GM19455 (cell line): ENCODE data around the gene TBC1D17.

ENCODE experiments used
- ATAC-seq: cut with Tn5 transposase; IDR thresholded peaks from one replicate; pipeline ENCODE4 v1.9.1; 2021; ENCODE audit not compliant: unreplicated experiment

TBC1D17 gene

DNA sequence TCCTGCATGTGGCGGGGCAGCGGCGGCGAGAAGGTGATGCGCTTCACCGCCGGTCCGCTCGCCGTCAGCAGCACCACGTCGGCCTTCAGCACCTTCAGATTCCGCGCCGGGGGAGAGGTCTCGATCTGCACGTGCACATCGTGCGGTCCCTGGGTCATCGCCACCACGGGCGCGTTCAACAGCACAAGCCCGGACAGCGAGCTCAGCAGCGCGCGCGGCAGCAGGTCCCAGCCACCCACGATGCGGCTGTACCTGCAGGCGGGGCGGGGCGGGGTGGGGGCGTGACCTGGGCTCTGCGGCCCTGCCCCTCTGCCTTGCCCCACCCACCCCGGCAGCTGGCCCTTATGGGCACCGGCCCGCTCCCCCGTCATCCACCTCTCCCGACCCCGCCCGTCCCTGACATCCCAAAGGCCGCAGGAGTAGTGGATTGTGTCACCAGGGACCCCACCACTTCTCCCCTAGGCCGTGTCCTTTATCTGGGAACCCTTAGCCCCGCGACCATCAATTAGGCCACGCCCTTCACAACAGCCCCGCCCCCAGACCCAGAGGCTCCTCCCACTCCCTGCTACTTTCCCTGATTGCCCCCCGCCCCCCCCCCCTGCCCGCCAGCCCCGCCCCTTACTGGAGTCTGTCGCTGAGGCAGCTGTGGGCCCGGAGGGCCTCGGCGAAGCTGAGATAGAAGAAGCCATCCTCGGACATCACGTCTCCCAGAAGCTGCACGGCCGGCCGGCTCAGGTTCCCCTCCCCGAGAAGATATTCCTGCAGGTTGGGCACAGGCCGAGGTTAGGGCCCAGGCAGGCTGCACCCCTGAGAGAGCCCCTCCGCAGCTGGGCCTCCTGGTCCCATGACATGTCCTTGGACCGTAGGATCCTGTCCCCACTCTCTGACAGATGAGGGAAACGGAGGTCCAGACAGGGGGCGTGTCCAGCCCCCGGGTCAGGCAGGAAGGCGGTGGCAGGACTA lies 13.1 kb downstream of the TBC1D17 start:
- no peak for ATAC-seq

DNA sequence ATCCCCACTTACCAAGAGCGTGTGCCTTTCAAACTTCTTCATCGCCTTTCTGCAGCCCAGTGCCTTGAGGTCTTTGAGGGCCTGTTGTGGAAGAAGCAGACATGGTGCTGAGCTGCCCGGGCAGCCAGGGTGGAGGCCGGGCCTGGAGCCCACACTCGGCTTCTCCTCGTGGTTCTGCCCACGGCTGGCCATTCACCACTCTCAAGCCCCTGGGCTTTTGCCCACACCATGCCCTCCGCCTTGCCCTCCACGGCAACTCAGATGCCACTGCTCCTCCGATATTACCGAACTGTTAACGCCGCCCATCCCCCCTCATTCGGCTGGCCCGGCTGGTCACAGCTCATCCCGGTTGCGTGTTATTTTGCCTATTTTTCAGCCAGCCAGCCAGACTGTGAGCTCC lies 13.9 kb downstream of the TBC1D17 start:
- no peak for ATAC-seq

DNA sequence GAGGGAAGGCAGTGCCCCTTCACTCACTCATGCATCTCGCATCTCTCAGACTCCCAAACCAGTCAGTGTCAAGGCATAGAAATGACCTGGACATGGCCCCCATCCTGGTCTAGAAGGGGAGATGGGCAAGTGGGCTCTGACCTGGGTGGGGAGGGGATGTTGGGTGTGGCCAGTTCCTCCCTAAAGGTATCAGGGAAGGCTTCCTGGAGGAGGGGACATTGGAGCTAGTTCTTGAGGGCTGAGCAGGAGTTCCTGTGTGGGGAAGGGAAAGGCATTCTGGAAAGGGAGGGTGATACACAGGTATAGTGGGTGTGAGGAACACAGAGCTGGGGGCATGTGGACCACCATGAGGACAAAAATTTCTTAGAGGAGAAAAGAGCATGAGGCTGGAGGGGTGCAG lies 15.2 kb downstream of the TBC1D17 start:
- ATAC-seq = no peak

DNA sequence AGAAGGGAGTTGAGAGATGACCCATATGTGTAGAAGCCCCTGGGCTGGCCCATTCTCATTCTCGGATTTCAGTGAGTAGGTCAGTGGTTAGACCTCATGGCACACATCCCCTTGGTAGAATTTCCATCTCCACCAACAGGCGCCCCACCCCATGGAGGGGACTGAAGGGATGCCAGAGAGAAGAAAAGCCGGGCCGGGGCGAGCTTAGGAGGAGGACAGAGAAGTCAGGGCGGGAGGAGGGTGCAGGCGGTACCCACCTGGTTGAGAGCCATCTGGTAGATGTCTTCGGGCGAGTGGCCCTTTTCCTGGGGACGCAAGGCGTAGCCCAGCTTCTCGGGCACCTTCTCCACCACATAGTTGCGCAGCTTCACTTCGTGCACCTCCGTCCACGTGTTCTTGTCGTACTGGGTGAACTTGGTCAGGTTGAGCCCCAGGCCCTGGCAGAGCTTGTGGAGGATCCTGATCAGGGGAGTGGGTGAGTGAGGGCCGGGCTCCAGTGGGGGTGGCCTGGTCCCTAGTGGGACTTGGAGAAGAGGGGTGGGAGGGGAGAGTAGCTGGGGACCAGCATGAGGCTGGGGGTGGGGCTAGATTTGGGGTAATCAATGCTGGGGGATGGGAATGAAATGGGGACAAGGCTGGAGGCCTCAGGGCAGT lies 16.6 kb downstream of the TBC1D17 start:
- ATAC-seq = no peak

DNA sequence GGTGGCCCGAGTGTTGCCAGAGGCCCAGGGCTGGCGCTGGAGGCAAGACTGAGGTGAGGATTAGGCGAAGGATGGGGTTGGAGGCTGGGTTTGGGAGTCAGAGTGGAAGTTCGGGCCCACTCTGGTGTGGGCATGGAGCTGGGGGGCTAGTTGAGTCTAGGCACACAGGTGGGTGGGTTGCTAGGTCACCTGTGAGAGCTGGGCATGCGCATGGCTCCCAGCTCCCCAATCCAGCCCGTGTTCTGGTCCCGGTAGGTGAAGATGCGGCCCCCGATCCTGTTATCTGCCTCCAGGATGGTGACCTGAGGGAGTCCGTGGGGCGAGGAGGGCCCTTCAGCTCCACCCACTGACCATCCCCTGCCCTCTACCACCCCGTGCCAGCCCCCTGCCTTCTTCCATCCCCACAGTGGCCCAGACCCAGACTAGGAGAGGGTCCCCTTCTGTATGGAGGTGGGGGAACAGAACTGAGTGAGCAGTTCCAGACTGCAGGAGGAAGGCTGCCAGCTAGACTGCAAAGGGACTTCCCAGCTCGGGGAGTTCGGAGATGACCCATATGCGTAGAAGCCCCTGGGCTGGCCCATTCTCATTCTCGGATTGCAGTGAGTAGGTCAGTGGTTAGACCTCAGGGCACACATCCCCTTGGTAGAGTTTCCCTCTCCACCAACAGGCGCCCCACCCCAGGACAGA lies 17.5 kb downstream of the TBC1D17 start:
- no peak for ATAC-seq

DNA sequence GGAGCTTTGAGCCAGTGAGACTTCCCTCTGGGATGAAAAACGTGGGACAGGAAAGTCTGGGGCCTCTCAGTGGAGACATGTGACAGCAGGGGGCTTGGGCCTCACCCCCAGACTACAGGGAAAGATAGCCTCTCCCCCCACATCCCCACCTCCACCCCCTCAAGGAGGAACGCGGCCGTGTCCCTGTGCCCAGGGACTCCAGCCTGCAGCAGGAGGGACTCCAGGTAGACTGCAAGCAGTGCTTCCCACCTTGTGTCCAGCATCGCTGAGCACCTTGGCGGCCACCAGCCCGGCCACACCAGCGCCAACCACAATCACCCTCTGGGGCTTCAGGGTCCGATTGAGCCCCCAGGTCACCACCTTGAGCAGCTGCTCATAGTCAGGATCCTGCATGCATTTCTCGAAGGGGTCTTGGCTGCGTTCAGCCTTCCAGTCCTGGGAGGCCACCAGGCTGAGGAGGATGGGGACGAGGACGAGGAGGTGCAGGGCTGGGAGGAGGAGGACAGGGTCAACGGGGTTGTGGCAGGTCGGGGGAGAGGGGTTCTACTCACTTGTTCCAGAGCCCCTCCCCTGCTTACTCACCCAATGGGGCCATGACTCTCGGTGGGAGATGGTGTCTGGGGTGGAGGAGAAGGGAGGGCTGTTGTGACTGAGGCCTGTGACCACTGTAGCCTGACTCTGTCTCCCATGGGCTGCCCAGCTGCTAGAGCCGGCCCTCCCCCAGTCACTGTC lies 18.2 kb downstream of the TBC1D17 start:
- ATAC-seq = no peak

DNA sequence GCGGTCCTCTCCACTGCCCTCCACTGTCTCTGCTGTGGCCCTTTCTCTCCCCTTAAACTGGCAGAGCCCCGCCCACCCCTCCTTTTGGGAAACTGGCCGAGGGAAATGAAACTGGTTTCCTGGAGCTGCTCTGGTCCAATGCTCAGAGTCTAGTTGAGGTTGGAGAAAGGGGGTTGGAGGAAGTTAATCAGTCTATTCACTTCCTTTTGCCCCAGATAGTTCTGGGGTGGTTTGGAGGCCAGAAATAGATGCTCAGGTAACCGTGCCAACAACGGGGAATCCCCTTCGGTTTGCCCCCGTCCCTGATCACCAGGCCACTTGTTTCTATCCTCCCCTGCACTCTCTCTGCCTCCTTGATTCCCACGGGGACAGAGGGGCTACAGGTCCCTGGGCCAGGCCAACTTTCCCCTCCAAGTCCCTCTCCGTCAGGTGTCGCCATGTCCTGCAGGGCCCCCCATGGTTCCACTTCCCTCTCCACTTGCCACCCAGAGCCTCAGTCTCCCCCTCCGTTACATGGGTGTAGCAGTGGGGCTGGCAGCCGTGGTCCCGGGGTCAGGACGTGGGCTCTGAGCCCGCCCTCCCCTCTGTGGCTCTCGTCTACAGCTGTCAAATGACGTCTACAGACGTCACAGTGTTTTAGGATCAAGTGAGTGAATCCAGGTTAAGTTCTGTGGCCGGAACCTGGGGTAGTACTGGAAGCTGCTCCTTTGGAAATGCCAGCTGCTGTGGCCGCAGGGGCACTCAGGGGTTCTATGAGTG lies 19.5 kb downstream of the TBC1D17 start, which contains the start of gene IL4I1:
TSS of gene IL4I1 (minus strand) at position 25 of the 759 bp plus-strand sequence. CDS start 727 bp downstream, outside the sequence.
- ATAC-seq = no peak

DNA sequence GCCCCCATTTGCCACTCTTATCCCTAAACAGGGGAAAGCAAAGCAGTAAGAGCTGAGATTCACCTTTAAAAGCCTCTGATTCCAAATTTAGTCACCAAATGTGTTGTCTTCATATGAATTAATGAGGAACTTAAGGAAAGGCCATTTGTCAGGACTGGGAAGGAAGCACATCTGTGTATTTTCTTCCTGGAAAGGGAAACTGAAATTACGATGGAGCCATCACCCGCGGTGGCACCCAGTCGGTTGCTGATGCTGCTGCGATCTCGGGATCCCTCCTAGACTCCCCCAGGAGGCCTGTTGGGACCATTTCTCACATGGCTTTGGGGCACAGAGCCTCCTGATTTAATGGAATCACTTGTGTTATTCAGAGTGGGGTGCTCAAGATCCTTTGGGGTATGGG lies 26.6 kb downstream of the TBC1D17 start:
- ATAC-seq = no peak

DNA sequence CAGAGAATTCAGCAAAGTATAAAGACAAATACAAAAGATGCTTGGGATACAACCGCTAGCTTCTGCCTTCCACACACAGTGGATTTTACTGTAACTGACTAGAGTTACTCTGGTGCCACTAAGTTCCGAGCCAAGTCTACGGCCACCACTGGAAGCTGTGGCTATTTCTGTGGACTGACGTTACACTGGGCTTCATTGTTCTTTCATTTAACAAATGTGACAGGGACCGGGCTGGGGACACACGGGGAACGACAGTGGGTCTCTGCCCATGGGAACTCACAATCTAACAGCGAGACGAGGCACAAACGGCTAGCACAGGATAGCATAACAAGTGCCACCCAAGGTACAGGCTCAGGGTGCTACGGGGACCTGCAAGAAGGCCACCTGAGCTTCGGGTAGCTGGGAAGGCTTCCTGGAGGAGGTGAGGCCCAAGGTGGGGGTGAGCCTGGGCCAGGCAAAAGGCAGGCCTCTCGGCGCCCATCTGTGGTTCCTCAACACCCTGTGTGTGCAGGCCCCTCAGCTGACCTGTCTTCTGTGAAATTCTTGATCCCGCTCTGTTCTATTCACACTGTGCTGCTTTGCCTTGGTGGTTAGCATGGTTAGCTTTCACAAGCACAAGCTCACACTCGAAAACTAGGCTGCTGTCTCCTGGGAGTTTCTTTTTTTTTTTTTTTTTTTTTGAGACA lies 29.5 kb downstream of the TBC1D17 start:
- ATAC-seq = no peak

DNA sequence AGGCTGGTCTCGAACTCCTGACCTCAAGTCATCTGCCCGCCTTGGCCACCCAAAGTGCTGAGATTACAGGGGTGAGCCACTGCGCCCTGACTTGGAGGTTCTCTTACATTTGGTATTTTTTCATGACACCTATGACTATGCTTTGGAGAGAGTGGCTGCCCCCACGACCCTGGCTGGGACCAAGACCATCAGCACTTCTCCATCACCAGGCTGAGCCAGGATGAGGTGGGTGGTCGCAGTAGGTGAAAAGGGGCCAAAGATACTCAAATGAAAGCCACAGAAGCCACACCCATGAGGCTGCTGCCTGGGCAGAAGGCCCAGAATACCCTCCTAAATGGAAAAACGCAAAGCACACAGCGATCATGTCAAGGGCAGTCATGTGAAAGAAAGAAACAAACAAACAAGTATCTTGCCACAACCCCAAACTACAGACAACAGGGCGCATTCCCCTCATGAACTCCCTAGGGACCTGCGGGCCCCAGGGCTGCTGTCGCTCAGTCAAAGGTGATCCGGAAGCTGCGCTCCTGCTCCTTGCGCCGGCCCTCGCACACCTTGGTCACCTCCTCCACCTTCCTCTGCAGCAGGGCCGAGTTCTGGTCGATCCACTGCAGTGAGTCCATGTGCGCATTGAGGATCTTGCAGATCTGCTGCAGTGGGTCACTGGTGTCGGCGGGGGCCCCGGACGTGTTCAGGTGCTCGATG lies 30.4 kb downstream of the TBC1D17 start:
- ATAC-seq = no peak

DNA sequence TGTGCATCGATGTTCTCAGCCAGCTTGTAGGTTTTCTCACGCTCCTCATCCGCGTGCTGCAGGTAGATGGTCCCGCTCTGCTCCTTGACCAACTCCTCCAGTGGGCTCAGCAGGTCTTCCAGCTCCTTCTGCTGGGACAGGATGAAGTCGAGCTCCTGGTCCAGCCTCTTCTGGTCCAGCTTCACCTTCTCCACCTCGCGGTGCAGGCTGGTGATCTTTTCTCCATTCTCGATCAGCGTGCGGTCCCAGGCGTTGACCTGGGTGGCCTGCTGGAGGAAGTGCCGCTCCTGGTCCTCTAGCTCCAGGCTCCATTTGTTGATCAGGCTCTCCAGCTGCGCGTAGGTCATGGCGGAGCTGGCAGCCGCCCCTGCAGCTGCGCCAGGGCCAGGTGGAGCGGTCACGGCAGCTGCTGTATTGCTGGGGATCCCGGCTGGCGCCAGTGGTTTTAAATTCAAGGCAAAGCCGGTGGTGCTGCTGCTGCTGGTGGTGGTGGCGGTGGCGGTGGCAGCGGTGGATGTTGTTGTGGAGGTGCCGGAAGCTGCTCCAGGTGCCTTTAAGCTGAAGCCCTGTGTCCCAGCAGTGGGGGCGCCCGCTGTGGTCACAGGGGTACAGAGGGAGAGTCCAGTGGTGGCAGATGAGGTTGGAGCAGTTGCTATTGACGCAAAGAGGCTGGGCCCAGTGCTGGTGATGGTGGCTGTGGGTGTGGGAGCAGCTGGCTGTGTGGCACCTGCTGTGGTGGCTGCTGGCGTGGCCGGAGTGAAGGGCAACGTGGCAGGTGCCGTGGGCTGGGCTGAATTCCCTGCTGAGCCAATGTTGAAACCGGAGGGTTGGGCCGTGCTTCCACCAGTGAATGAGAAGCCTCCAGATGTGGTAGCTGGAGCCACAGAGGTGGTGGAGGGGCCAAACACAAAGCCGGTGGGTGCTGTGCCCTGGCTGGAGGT lies 31.2 kb downstream of the TBC1D17 start:
- no peak for ATAC-seq

DNA sequence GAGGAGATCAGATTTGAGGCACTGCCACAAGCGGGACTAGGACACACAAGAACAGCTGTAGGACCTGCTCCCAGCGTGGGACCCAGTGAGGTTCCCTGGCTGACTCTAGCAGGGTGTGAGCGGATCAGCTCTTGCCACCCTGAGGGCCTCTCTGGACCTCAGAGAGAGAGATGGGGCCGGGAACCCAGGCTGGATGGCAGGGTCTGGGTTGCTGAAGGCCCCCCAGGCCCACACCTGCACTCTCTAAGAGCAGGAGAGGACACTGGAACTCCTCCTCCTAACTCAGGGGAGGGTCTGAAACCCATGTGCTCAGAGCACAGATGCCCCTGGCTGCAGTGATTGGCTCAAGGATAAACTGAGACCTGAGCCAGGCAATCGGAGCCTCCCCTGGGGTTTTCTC lies 32.7 kb downstream of the TBC1D17 start:
- ATAC-seq = no peak

DNA sequence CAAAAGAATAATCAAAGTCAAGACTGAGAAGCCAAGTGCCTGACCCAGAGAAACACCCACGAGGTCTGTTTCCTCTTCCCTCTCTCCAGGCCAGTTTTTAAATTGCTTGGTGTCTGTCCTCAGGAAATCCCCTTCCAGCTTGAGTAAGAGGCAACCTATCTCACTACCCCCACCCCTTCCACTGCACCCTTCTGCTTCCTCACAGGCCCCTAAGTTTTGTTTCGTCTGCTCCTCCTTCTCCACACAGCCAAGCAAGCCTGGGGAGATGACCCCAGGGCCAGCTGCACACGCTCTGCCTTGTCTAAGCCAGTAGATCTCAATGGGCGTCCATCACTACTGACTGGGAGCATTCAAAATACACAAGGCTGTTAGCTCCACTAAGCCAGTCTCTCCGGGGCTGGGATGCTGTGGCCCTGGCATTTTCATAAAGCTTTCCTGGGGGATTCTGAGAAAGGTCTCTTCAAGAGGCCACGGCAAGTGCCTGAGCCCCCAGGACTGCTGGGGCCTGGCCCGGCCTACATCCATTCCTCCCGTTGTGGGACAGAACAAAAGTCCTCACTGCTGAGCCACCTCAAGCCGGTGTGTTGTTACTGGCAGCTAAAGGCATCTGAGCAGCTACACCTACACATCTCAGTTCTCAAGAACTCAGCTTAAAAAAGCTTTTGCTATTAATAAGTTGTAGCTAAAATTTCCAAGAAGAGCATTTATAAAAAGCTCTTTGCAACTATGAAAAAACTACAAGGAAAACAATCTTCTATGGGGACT lies 34.1 kb downstream of the TBC1D17 start:
- ATAC-seq = no peak

DNA sequence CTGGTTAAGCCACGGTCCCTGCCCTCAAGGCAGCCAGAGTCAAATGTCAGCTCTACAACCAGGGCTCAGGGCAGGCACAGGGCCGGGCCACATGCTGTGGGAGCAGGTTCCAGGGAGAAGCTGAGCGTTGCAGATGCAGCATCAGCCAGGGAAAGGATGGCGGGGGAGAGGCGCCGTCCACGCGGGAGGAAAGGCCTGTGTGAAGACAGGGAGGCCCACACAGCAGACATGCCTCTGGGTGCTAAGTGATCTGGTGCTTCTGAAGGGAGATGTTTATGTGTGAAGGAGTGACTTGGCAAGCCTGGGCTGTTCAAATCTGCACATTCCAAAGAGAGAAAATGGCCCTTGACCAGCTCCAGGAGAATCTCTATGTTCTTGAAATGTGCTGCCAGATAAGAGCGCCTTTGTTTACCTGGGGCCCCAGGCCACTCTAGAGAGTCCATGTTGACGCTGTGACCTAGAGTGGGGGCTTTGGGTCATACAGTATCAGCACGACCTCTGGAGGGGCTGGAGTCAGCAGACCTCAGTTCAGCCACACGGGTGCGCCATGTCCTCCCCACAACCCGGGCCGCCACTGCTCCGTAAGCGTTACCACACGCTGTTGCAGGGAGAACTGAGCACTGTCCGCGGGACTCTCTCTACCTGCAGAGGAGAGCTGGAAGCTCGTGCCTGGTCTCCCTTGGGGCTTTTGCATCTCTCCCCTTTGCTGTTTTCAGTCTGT lies 35.6 kb downstream of the TBC1D17 start:
- no peak for ATAC-seq

DNA sequence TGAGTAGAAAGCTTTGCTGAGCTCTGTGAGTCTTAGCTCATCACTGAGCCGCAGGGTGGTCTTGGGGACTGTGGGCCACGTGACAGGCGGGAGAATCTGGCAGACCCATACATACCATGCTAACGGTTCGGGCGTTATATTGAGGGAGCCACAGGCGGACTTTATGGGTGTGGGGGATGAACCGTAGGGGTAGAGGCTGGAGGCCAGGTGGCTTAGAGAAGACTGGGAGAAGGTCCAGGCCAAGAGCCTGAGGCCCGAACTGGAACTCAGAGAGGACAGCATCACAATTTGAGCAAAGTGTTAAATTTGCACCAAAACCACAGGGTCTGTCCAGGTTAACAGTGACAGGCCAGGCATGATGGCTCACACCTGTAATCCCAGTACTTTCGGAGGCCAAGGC lies 36.2 kb downstream of the TBC1D17 start:
- ATAC-seq = no peak

DNA sequence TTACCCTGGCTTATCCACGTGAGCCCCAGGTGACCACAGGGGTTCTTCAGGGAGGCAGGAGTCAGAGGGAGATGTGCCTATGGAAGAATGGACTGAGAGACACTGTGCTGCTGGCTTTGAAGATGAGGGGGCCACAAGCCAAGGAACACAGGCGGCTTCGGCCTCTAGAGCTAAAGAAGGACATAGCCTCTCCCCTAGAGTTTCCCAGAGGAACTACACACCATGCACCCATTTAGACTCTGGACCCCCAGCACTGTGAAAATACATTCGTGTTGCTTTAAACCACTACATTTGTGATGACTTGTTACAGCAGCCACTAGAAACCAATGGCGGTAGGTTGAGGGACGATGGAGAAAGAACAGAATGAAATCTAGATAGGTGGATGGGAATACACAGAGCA lies 37.8 kb downstream of the TBC1D17 start:
- no peak for ATAC-seq
